Measurements from ENCODE around the gene SNX5.

SNX5 gene

DNA sequence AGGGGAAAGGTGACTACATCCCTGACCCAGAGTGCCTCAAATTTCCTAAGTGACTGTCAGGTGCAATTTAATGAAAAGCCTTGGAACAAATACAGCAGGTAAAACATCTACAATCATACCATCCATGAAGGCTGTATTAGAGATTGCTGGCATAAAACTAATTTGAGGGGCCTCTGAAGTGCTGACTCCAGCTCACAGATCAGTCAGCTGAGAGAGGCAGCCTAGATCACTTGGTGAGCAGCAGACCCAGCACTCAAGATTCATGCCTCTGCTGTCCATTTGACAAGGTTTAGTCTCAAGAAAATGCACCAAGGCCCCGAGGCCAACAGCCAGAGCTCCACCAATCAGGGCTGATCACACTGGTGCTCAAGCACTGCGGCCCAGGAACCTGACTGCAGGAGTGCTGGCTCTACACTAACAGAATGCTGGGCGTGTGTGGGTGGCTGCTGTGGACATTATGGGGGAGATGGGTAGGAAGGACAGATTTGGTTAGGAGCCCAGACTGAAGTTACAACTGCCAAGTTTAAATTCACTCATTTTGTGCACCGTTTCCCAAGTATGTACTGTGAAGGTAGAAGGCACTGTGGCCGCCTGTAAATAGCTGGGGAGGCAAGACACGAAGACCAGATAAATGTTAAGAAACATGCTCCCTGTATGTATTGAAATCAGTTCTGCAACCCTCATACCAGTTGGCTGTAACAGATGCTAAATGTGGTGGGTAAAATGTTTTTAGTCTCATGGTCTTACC lies 28.2 kb downstream of the SNX5 start:
- DNase-seq (ENCODE audit: low read depth) = no peak

DNA sequence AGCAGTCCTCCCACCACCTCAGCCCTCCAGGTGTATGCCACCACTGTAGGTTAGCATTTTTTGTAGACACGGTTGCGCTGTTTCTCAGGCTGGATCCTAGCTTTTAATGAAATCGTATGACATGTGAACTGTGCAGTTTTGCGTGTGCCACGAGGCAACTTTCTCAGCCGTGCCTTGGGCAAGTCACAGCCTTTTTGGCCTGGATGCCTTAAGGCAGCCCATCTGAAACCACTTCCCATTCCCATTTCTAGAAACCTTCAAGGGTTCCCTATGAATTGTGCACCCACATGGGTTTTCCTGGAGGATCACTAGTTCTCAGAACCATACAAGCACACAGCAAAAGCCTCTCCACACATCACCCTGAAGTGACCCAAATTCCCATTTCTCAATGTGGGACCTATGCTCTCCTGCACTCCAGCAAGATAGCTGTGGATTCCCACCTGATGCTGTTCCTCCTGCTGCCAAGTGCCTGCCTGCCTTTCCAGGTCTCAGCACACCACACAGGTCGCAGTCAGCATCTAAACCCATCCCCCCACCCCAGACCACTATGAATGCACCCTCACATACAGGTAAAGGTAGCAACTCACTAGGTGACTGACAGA lies 28.9 kb downstream of the SNX5 start:
- no peak for DNase-seq (ENCODE audit: low read depth)

DNA sequence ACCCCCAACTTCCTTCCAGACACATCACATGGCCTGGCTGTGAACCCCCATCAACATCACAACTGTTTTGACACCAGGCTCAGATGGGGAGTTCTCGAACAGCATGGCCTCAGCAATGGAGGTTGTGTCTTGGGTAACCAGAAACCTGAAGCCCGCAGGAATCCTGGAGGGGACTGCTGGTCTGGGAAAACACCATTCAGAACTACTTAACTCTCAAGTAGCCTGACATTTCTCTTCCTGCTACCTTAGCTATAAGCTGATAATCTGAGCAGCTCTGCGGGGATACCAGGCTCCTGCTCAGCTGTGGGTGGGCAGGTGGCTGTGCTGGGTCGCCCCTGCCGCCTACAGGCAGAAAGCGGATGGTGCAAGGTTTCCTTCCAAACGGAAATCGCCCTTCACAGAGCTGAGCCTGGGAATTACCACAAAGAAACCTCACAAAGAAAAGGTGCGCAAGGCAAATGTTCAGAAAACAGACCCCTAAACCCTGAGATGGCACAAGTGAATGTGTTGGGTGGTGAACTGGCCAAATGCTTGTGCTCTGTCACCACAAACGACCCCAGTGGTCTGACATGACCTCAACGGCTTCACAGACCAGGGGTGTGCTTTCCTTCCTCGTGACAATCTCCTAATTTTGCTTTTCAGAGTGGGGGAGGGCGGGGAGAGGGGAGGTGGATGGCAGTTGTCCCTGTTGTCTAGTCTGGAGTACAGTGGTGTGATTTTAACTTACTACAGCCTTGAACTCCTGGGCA lies 29.5 kb downstream of the SNX5 start:
- peak; percentile 33 for DNase-seq (ENCODE audit: low read depth)

DNA sequence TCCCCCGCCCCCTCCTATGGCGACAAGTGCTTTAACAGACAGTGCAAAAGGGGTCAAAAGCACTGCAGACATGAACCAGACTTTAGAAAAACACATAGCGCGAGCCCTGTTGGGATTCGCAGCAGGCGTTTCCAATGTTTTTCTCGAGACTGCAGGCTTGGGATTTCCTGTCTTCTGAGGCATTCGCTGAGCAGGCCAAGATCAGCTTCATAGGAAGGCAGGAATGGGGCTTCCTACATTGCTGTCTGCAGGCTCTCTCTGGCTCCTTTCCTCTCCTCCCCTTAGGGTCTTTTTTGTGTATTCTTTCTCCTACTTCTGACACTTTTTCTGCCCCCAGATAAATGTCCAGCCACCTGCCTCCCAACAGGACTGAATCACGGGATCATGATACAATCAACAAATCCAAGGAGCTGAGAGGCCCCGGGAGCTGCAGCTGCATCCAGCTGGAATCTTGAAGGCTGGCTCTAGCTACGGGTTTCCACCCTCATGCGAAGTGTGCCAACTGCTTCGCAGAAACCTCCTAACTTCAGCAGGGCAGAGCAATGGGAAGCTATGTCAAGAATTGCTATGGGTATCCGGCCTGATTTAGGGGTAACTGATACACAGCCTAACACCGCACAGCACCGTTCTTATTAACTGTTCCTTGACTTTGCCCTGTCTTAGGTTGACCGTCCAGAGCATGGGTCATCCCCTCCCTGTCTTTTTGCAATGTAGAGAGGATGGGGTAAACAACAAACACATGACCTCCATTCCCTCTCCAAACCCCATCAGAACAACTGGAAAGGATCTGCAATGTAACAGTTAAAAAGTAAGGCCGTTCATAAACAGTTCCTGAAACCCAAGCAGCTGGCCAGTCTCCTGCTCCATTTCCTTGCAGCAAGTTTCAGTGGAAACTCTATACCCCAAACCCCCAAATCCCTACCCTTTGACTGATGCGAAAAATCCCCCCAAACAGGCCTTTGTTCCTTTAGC lies 31.5 kb downstream of the SNX5 start:
- no peak for DNase-seq (ENCODE audit: low read depth)

- no peak for DNase-seq (ENCODE audit: low read depth)
Observed at GRCh38 chr20:17936286-17936760, 32.3 kb downstream of the SNX5 start.

DNA sequence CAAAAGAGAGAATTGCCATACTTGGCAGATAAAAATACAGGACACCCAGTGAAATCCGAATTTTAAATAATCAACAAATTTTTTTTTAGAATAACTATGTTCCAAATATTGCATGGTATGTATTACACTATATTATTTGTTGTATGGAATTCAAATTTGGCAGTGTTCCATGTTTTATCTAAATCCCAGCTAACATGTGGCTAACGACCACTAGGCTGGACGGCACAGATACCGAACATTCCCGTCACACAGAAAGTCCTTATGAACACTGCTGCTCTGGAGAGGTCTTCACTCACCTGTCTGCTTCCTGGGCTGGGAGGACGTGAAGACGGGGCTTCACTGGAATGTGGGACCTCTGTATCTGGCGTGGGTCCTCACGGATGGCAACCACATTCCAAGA lies 32.8 kb downstream of the SNX5 start:
- DNase-seq (ENCODE audit: low read depth) = no peak

GRCh38 chr20:17935186-17935585 lies 33.4 kb downstream of the SNX5 start:
- DNase-seq (ENCODE audit: low read depth) = no peak

DNA sequence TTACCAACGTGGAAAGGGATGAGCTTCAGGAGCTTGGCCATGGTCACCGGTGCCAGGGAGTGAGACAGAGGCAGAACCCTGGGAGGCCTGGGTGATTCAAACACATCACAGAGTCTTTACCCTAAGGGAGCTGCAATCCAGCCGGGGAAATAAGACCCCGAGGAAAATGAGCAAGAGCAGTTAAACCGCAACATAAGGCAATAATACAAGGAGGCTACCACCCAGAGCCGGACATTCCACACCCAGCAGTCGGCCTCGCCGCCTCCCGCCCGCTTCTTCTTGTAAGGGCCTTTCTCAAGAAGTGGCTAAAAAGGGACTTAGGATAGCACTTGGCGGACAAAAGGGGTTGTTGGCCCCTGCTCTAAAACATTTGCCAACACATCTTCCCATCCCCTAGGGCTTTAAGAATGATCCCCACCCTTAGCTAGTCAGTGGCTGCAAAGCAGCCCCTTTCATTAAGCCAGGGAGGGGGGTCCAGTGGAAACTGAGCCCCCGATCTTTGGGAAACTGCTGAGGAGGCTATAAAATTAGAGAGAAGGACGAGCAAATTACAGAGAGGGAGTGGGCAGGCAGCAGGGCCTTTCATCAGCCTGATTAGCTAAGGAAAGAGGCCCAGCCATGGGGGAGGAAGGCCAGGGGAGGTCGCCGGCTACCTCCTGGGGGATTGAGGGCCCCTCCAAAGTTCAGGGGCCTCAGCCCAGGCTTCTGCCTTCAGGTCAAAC lies 34.3 kb downstream of the SNX5 start:
- DNase-seq (ENCODE audit: low read depth) = no peak

GRCh38 chr20:17933711-17934110 lies 34.9 kb downstream of the SNX5 start:
- no peak for DNase-seq (ENCODE audit: low read depth)

DNA sequence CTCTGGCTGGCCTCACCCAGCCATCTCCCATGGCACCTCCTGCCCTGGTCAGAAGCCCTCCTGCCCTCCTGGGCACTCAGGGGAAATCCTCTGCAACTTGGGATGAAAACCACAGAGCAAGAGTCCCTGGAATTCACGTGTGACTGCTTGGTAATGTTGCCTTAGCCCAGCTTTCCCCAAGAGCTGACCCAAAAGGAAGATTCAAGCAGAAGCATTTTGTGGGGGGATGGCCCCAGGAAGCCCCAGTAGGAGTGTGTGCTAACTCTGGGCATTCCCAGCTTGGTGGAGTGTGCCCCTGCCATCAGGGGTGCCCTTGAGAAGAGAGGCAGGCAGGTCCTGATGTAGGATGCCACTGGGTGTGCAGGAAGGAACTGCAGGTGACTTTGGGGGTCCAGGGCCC lies 35.5 kb downstream of the SNX5 start:
- DNase-seq (ENCODE audit: low read depth) = no peak

- no peak for DNase-seq (ENCODE audit: low read depth)
Observed at GRCh38 chr20:17932396-17932795, 36.2 kb downstream of the SNX5 start.

- DNase-seq (ENCODE audit: low read depth) = no peak
Observed at GRCh38 chr20:17931513-17931912, 37.1 kb downstream of the SNX5 start.

DNA sequence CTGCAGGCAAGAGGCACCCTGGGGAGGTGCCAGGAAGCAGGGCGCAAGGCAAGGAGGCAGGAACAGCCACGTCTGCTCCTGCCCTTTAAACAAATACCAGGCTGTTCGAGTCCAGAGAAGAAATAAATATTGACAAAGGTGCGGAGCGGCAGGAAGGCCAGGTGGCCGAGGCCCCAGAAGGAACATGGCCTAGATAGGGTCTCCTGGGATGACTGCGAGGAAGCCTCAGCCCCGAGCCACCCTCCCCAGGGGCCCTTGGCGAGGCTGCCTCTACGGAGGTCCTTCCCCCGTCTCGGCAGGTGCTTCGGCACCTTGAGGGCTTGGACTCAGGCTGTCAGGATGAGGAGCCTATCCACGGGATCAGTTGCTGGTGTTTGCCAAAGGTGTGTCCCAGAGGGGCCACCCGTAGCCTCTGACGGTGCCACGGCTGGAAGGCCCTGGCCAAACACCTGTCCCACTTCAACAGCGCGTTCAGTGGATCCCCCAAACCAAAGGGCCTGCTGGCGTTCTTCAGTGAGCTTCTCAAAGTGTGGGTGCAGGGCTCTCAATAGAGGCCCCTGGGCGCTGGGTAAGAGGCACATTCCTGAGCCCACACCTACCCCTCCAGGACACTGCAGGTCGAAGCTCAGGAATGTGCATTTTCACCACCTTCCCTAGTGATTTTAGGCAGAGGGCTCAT lies 39.8 kb downstream of the SNX5 start:
- no peak for DNase-seq (ENCODE audit: low read depth)

DNA sequence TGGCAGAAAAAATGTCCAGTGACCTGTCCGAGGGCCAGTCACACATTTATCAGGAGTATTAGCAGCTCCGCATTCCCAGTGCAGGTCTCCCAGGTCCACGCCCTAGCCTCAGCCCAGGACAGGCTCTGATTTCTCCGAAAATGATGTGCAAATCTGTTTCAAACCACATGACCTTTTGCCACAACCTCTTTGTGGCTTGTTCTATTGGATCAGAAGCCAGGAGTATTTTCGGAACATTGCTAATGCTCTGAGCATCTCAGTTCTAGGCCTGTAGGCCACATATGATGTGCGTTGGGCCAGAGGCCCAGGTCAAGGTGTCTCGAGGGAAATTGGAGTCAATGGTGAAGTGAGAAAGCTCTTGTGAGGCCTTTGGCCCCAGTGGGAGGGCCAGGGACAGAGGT lies 40.4 kb downstream of the SNX5 start:
- no peak for DNase-seq (ENCODE audit: low read depth)

- DNase-seq (ENCODE audit: low read depth) = no peak
Observed at GRCh38 chr20:17925940-17926300, 42.7 kb downstream of the SNX5 start.

DNA sequence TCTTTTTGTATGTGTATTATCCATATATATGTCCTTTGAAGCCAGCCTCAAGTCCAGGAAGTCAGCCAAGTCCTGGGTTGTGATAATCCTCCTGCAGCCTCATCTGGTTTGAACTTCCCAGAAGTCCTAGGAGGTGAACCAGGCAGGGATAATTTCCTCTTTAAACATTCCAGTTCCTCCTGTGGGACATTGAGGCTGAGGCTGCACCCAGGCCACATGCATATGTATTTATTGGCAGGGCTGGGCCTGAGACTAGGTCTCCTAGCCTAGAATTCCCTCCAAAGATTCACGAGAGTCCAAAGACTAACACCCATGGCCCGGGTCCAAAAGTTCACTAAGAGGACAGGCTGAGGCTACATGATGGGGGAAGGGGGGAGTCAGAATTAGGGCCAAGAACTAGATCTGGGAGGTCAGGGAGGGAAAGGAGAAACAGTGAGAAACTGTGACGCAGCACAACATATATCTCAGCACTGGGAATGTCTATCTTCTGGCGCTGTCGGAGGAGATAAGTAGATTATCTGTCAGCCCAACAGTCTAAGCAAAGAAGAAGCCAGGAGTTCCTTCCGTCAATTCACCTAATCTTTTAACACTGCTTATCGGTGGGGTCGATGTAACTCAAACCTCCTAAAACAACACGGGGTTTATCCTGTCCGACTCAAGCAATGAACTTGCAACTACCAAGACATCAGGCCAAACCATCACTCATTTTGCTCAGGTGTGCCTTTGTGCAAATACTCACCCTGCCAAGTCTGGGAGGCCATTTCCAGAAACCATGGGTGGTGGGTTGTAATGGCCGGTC lies 43.3 kb downstream of the SNX5 start:
- DNase-seq (ENCODE audit: low read depth) = no peak

DNA sequence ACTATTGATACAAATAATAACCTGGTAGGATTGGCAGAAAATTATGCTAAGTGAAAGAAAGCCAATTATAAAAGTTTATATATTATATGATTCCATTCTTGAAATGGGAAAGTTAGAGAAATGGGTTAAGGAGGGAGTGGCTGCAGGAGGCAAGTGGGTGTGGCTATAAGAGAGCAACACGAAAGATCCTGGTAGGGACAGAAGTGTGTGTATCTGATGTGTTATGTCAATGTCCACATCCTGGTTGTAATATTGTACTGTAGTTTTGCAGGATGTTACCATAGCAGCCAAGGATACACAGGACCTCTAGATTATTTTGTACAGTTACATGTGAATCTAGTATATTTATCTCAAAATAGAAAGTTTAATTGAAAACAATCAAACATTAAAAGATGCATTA lies 46.8 kb downstream of the SNX5 start:
- no peak for DNase-seq (ENCODE audit: low read depth)

DNA sequence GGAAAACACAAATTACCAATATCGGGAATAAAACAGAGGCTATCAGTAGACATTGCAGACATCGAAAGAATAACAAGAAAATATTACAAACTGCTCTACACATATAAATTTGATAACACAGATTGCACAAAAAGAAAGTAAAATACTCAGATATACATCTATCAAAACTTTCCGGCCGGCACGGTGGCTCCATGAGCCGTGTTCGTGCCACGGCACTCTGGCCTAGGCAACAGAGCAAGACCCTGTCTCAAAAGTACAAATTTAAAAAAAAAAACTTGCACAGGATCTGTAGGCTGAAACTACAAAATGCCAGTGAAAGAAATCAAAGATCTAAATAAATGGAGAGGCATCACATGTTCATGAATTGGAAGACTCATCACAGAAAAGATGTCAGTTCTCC lies 49.4 kb downstream of the SNX5 start:
- no peak for DNase-seq (ENCODE audit: low read depth)

DNA sequence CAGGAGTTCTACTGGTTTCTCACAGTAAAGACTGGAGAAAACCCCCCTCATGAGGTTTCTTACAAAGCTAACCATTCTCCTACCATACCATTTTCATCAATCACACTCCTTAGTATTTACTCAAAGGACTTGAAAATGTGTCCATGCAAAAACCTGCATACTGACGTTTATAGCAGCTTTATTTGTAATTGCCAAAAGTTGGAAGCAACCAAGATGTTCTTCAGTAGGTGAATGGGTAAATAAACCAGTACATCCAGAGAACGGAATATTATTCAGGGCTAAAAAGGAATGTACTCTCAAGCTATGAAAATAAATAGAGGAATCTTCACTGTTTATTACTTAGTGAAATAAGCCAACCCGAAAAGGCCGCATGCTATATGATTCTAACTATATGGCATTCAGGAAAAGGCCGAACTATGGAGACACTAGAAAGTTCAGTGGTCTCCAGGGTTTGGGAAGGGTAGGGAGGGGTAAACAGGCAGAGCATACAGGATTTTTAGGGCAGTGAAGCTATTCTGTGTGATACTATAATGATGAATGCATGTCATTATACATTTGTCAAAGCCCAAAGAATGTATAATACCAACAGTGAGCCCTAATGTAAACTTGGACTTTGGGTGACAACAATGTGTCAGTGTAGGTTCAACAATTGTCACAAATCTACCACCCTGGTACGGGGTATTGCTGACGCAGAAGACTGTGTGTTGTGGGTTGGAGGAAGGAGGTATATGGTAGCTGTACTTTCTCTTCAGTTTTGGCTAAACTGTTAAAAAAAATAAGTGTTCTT lies 50.6 kb downstream of the SNX5 start:
- DNase-seq (ENCODE audit: low read depth) = no peak

Data from activated T-cell treated with anti-CD3 and anti-CD28 coated beads for 24 hours (primary cell).